Tongue (tissue), 2 donors: ENCODE data around the gene NLGN1. TPM values are rescaled to one million over a fixed set of nuclear protein-coding genes. Genes with fewer than 3 reads are reported as not detected.
"Not testable (repeated sequence)": the region's sequence is repeated elsewhere in the genome, so short reads cannot be mapped to it uniquely, and the experiment has no call there.

Experiments
- DNase-seq: peaks from one replicate; pipeline ENCODE4 v3.0.0-alpha.2; 2015
- total RNA-seq: library from RNA; depleted of rRNA; stranded (reverse); fragments of >200 nt; gene quantifications from one replicate; pipeline ENCODE4 v1.2.3, GENCODE V29; 2014

The NLGN1 gene
- total RNA-seq: 12.6 TPM

GRCh38 chr3:173397161-173398110 lies at the start of gene NLGN1:
TSS of gene NLGN1 (plus strand) at chr3:173397744.
- peak; percentile 88 for DNase-seq

DNA sequence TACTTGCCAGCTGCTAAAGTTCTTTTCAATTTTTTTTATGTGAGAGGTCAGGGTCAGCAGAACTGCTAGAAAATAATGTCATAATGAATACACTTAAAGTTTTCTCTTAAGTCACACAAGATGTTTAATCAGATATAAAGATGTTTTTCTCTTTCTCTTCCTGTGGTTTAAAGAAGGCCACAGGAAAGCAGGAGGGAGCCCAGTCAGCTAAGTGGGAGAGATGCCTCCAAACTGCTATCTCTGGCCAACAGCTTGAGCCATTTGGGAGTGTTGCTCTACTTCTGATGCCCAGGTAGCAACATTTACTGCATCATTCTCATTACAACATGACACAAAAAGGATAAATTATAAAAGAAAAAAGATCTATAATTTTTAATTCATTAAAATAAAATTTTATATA lies 45.7 kb upstream of the NLGN1 start:
- DNase-seq: no peak

- DNase-seq: not testable (repeated sequence)
These were observed 44.4 kb upstream of the NLGN1 start for GRCh38 chr3:173353137-173353536.

- no peak for DNase-seq
These were observed 43.4 kb upstream of the NLGN1 start for GRCh38 chr3:173354124-173354523.

DNA sequence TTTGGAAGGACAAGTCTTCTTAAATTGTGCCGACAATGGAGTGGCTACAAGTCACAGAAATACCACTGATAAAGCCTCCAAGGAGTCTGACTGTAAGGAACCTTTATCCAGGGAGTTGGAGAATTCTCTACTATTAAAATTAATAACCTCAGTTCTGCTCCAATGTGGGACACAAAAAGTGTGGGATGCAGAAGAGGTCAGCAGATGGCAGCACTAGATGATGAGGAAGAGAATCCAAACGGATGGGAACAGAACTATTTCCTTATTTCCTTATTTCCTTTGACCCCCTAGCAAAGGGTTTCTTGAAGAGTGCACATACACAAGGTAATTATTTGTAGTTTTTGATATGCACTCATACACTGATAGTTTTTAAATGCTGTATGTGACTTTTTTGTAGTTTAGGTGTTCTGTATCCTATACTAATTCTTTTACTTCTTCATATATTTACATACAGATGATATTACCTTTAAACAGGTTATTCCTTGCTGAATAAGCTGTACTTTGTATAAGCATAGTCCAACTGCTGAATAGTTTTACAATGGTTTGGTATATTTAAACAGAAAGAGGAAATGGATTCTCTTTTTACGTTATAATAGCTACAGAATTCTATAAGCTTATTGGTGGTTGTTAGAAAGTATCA lies 25.6 kb upstream of the NLGN1 start:
- peak; percentile 62 for DNase-seq

DNA sequence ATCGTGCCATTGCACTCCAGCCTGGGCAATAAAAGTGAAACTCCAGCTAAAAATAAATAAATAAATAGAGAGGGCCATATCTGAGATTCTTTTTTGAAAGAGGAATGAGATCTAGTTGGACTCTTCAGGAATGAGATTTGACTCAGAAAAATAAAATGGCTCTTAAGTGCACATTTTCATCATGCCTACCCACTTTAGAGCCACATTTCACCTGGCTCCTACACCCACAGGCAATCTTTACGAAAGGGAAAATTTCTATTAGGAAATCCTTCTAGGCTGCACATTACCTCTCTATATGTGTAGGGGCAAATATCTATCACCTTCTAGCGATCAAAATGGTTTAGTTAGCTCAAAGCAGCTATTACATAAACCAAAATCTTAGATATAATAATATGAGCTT lies 16.9 kb upstream of the NLGN1 start:
- no peak for DNase-seq

GRCh38 chr3:173381936-173382335 lies 15.6 kb upstream of the NLGN1 start:
- not testable (repeated sequence) for DNase-seq

GRCh38 chr3:173395073-173395411 lies 2.5 kb upstream of the NLGN1 start:
- DNase-seq: no peak

GRCh38 chr3:173395412-173396181 lies 1.9 kb upstream of the NLGN1 start:
- DNase-seq: peak; percentile 92

DNA sequence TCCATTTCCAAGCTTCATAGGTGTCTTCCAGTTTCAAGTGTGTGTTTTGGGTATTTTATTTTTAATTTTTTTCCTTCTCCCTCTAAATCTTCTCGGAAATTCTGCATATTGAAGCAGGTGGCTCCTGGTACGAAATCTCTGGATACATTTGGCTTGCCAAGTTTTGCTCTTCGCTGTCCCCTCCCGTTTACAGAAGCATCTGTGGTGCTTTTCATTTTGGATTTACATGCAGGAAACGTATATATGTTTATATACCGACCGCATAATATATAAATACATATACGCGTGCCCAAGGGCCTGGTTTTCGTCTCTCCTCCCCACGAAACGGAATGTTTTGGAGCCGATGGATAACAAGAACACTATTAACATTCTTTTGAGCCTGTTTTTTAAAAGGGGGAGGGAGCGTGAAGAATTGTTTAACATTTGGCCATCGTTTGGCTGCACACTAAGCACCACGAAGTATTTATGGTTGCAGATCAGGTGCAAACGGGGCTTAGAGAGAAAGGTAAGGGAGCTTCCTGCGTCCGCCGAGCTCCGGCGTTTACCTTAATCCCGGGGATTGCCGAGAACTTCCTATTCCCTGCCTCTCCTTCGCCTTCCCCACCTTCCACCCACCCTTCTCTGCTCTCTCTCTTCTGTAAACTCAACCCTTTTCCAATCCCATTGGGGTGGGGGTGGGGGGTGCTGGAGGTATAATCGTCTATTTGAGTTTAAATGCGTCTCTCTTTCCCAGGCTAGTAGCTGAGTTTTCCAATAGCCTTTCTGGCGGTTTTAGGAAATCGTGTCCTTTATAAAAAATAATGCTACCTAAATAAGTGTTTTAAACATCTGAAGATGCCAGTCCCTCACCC lies 1.1 kb upstream of the NLGN1 start:
- DNase-seq: peak; percentile 47

- no peak for DNase-seq
These were observed 551 bp downstream of the NLGN1 start for GRCh38 chr3:173398111-173398479.

DNA sequence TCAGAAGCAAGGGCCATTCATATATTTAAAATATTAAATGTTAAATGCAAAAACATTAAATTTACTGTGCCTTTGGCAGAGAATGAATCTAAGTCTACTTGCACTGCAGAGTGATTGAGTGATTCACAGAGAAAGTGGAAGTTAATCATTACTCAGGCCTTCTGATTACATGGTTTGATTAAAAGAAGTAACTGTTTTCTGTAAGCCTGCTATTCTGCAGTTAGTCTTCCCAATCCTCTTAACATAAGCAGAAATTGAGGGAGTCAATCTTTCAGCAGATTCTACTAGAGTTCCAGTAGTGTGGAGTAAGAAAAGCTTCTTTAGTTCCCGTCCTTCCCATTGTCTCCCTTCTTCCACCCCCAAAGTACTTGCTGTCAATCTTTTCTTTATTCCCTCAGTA lies 1.5 kb downstream of the NLGN1 start:
- DNase-seq: no peak

GRCh38 chr3:173401369-173401768 lies 3.8 kb downstream of the NLGN1 start:
- no peak for DNase-seq

DNA sequence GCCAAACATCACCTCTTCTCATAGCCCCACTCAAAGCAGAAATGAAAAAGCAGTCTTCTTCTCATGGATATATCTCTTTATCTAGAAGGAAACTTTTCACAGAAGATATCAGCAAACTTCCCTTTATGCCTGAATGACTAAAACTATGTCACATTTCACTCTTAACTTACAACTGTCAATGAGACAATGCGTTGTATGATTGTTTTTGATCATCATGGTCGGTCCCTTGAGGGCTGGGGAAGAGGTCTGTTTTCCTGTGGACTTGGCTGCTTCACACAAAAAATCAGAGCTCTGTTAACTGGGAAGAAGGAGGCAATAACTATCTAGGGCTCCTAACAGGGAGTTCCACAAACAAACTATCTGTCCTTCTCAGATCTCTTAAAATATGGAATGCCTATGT lies 5.1 kb downstream of the NLGN1 start:
- no peak for DNase-seq

- DNase-seq: no peak
These were observed 5.8 kb downstream of the NLGN1 start for GRCh38 chr3:173403376-173403775.

- no peak for DNase-seq
These were observed 6.6 kb downstream of the NLGN1 start for GRCh38 chr3:173404156-173404555.

DNA sequence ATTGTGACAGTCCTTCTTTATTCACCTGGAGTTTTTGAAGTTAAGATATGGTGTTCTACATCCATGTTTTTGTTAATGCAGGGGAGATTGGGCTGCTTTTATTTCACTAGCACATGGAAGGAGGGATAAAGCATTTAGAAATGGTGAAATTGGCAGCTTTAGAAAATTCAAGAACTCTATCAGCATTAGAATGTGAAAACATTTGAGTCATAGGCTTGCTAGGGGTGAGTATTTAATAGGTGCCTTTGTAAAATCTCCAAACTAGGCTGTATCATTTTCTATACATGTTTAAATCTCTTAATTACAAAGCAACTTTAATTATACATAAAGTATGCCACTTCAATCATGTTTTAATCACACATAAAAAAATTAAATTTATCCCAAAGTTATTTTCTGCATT lies 12.9 kb downstream of the NLGN1 start:
- no peak for DNase-seq

DNA sequence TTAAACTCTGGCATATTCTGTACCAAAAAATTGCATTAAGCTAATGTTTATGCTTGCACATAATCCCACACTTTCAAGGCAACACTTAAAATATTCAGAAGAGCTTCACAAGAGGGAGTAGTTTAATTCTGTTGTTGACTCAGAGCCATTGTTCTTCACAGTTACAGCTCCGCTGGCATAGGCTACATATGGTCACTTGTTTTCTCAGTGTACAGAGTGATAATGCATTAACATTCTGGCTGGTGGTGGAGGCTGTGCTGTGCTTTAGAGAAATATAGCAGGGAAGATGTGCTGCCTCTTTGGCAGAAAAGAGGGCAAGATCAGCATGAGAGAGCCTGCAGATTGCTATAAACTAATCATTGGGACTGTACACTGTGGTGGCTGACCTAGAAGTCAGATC lies 13.3 kb downstream of the NLGN1 start:
- DNase-seq: no peak

- peak; percentile 69 for DNase-seq
These were observed 13.9 kb downstream of the NLGN1 start for GRCh38 chr3:173411375-173411973.

- no peak for DNase-seq
These were observed 18.5 kb downstream of the NLGN1 start for GRCh38 chr3:173416070-173416469.

GRCh38 chr3:173429076-173429475 lies 31.5 kb downstream of the NLGN1 start:
- no peak for DNase-seq

DNA sequence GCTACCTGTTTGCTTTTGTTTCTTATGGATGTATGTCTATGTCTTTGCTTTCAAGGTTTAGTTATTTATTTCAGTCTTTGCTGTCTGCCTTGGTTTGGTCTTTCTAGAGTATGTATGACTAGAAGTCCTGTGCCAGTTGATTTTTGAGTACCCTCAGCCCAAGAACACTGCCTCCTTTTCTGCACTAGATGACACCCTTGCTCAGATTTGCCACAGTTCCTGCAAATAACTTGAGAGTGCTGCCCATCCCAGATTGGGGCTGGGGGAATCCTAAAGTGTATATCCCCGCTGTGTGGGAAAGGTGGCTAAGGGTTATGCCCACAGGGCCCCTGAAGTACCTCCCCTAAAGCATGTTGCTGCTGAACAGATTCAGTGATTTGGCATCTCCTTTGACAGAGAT lies 32.0 kb downstream of the NLGN1 start:
- DNase-seq: no peak
